ENCODE data around the gene CFAP299. TPM values are rescaled to one million over a fixed set of nuclear protein-coding genes. Genes with fewer than 3 reads are reported as not detected.

The CFAP299 gene
- total RNA-seq, 2 donors from 2014 or later, result not detected

- Histone ChIP-seq H3K4me3 (ENCODE audit: low read length) (no peak overlapping the region), H3K9me3 (ENCODE audit: control insufficient read depth, low read length) (peaks cover 31% of the 10 kb centered on the region), H3K36me3 (ENCODE audit: control insufficient read depth, insufficient read depth, low read length) (no peaks in the 10 kb centered on the region), H3K9ac (ENCODE audit: extremely low read depth, low read length, poor library complexity, severe bottlenecking) (no peak overlapping the region), H3K27ac (ENCODE audit: low read depth, low read length) (no peak overlapping the region), H3K27me3 (ENCODE audit: control insufficient read depth, insufficient read depth, low read length, poor library complexity, severe bottlenecking) (no peaks in the 10 kb centered on the region), H3K4me1 (ENCODE audit: control insufficient read depth, insufficient read depth, low read length) (no peaks in the 10 kb centered on the region)
- Mint-ChIP-seq H3K4me3 (no peak overlapping the region), H3K9me3 (peaks cover 35% of the 10 kb centered on the region), H3K36me3 (ENCODE audit: low read depth) (peaks cover 5% of the 10 kb centered on the region), H3K27ac (no peak overlapping the region), H3K4me1 (no peaks in the 10 kb centered on the region), H3K27me3 (ENCODE audit: insufficient read depth) (no peaks in the 10 kb centered on the region)
- TF ChIP-seq CTCF (conservative IDR thresholded peaks at IDR 0.05), result no peak
- no peak for DNase-seq
Measured at GRCh38 chr4:80374180-80374579, 38.6 kb downstream of the CFAP299 start.

GRCh38 chr4:80382090-80382832 is 46.7 kb downstream of the CFAP299 start:
- no peak overlapping the region for H3K9ac ChIP-seq (ENCODE audit: extremely low read depth, low read length, poor library complexity, severe bottlenecking)
- Mint-ChIP-seq H3K27ac (no peak overlapping the region), H3K9me3 (peaks cover 3% of the 10 kb centered on the region), H3K4me1 (no peaks in the 10 kb centered on the region), H3K27me3 (ENCODE audit: insufficient read depth) (no peaks in the 10 kb centered on the region), H3K4me3 (no peak overlapping the region), H3K36me3 (ENCODE audit: low read depth) (no peaks in the 10 kb centered on the region)
- TF ChIP-seq CTCF (conservative IDR thresholded peaks at IDR 0.05), result no peak
- H3K36me3 ChIP-seq (ENCODE audit: control insufficient read depth, insufficient read depth, low read length), result no peaks in the 10 kb centered on the region
- DNase-seq, result no peak
- WGBS, 2 experiments (ENCODE audit: insufficient coverage in 1 of 2, insufficient read length in 1 of 2), result 87 to 88% methylated on average over 3 of the region's 3 CpGs
- no peaks in the 10 kb centered on the region for H3K4me1 ChIP-seq (ENCODE audit: control insufficient read depth, insufficient read depth, low read length)
- no peak overlapping the region for H3K4me3 ChIP-seq (ENCODE audit: low read length)
- H3K27me3 ChIP-seq (ENCODE audit: control insufficient read depth, insufficient read depth, low read length, poor library complexity, severe bottlenecking), result no peaks in the 10 kb centered on the region
- H3K9me3 ChIP-seq (ENCODE audit: control insufficient read depth, low read length), result peaks cover 5% of the 10 kb centered on the region
- no peak overlapping the region for H3K27ac ChIP-seq (ENCODE audit: low read depth, low read length)

GRCh38 chr4:80385397-80386280 is 50.1 kb downstream of the CFAP299 start:
- Mint-ChIP-seq H3K36me3 (ENCODE audit: low read depth) (no peaks in the 10 kb centered on the region), H3K4me3 (no peak overlapping the region), H3K9me3 (peaks cover 3% of the 10 kb centered on the region), H3K4me1 (no peaks in the 10 kb centered on the region), H3K27me3 (ENCODE audit: insufficient read depth) (no peaks in the 10 kb centered on the region), H3K27ac (no peak overlapping the region)
- Histone ChIP-seq H3K9ac (ENCODE audit: extremely low read depth, low read length, poor library complexity, severe bottlenecking) (no peak overlapping the region), H3K27me3 (ENCODE audit: control insufficient read depth, insufficient read depth, low read length, poor library complexity, severe bottlenecking) (no peaks in the 10 kb centered on the region), H3K9me3 (ENCODE audit: control insufficient read depth, low read length) (peaks cover 5% of the 10 kb centered on the region), H3K36me3 (ENCODE audit: control insufficient read depth, insufficient read depth, low read length) (no peaks in the 10 kb centered on the region), H3K4me3 (ENCODE audit: low read length) (no peak overlapping the region), H3K4me1 (ENCODE audit: control insufficient read depth, insufficient read depth, low read length) (no peaks in the 10 kb centered on the region), H3K27ac (ENCODE audit: low read depth, low read length) (no peak overlapping the region)
- WGBS, 2 experiments (ENCODE audit: insufficient coverage in 1 of 2, insufficient read length in 1 of 2), result 93 to 94% methylated on average over 17 to 25 of the region's 25 CpGs
- no peak for TF ChIP-seq CTCF (conservative IDR thresholded peaks at IDR 0.05)
- no peak for DNase-seq

Data from endodermal cell (in vitro differentiated cells).